COLO829 (cell line): ENCODE measurements around the gene CABP7.

ENCODE experiments used
- DNase-seq: peaks from one replicate; pipeline ENCODE4 v3.0.0; 2012; ENCODE audit warnings: low spot score

The CABP7 gene

GRCh38 chr22:29702000-29702930, 17.5 kb upstream of the CABP7 start:
- DNase-seq = no peak

GRCh38 chr22:29702931-29703501, 16.8 kb upstream of the CABP7 start:
- DNase-seq = no peak

DNA sequence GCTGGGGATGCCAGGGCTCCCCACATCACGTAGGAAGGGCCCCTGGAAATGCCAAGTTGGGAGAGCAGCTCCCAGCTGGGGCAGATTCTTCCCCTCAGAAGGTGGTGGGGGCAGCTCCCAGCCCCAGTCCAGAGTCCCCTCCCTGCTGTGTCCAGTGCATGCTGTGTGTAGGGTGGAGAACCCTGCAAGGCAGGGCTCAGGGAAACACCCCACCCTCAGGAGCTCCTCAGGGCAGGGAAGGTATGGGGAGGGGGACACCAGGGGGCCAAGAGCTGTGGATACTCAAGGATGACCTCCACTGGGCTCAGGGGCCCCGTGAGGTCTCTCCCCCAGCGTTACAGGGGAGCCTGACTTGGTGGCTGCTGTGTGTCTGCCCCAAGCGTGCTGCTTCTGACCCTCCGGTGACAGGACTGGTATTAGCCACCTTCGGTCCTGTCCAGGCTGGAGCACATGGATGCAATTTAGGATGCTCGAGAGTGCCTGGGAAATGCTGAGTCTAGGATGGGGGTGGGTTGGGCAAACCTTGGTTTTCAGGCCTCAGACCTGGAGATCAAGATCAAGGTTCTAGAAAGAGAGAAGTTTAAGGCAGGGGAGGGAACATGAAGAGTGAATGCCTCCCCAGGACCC, 16.1 kb upstream of the CABP7 start:
- no peak for DNase-seq

DNA sequence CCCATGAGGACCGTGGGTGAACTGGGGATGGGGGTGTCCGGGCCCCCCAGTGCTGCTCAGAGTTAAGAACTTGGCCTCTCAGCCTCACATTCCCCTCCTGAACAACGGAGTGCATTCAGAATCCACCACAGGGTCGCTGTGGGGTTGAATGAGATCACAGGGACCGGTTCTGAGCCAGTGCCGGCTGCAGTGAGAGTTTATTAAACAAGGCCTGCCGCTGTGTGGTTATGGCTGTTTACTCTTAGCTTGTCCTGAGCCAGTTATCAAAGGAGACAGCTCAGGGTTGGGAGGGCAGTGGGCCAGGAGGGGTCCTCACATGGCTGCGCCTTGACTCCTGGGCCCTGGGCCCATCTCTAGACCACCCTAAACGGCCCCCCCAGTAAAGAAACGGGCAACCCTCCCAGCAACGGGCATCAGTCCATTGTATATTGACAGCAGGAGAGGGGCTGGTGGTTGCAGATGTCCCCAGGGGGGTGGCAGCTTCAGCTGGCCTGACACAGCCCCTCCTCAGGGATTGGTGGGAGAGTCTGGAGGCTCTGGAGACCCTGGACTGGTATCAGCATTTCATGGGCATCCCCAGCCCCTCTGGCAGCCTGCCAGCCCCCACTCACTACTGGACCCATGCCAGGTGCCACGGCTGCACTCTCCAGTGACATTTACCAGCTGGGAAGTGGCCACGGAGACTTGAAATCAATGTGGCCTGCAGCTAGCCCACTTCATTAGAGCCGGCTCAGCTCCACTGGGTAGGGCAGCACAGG, 15.1 kb upstream of the CABP7 start:
- peak; percentile 60 for DNase-seq

DNA sequence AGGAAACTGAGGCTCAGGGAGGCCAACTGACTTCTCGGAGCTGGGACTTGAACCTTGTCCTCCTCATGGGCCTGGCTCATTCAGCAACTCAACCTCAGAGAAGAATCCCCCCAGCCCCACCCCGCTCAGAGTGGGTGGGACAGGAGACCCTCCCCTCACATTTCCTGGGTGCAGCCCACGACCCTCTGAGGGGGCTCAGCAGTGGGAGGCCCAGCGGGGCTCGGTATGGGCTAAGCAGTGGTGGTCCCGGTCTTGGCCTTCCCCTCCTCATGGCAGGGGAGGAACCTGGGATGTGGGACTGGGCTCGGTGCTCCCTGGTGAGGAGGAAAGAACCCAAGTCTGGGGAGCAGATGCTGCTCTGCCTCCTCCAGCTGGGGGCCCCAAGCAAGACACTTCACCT, 14.2 kb upstream of the CABP7 start:
- no peak for DNase-seq

GRCh38 chr22:29706486-29706885, 13.3 kb upstream of the CABP7 start:
- no peak for DNase-seq

DNA sequence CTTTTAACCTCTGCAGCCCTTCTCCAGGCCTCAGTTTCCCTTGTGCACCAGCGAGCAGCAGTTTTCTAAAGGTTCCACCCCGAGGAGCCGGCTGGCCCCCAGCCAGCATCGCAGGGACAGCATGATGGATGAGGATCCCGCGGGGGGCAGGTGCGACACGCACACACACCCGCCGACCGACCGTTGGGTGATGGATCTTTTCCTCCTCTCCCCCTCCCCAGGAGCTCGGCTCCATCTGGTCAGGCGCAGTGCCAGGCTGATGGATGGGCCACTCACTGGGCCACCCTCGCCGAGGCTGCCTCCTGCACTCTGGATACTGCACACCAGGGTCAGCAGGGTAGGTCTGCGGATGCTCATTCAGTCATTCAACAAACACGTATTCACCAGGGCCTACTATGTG, 12.8 kb upstream of the CABP7 start:
- no peak for DNase-seq

DNA sequence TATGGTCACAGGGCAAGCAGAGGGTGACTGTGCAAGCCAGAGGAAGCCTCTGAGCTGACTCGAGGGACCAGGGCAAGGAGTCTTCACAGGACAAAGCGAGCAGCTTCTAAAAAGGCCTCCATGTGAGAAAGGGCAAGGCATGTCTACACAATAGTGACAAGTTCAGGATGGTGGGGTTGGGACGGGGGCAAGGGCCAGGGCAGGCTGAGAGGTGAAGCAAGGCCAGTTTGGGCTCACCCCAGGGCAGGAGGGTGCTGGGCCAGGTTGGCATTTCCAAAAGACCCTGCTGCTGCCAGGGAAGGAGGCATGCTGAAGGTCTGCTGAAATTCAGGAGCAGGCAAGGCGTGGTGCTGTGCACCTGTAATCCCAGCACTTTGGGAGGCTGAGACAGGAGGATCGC, 12.3 kb upstream of the CABP7 start:
- no peak for DNase-seq

- no peak for DNase-seq
Measured at GRCh38 chr22:29710193-29710592, 9.6 kb upstream of the CABP7 start.

DNA sequence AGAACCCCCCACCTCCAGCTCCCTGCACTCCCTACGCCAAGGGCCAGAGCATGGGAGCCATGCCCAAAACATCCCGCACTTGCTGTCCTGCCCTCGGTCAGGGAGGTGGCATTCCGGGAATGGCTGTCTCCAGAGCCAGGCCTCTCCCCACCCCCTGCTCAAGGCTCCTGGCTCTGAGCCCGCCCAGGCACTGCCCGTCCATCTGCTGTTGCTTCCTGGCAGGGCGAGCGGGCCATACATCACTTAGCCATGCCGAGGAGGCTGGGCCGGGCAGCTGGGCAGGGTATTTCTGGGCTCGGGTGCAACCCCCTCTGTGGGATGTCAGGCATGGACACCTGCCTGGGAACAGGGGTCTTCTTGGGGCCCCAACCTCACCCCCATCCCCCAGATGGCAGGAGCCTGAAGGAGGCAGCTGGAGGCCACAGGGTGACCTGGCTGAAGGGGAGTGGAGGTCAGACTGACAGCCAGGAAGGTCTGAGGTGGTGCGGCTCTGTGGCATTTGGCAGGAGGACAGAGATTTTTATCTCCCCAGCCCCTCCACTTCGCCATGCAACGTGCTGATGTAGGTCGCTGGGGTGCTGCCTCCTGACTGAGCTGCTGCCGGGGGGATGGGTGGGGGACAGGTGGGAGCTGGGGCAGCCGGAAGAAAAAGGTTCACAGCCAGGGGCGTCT, 8.7 kb upstream of the CABP7 start:
- no peak for DNase-seq

DNA sequence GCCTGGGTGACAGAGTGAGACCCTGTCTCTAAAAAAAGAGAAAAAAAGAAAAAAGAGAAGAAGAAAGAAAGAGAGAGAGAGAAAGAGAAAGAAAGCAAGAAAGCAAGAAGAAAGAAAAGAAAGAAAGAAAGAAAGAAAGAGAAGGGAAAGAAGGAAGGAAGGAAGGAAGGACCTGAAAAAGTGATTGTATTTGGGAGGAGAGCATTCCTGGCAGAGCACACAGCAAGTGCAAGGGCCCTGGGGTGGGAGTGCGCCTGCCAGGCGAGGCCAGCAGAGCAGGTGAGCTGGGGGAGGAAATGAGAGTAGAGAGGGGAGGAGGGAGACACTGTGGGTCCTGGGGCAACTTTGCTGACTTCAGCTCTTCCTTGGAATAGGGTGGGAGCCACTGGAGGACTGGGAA, 7.7 kb upstream of the CABP7 start:
- no peak for DNase-seq

DNA sequence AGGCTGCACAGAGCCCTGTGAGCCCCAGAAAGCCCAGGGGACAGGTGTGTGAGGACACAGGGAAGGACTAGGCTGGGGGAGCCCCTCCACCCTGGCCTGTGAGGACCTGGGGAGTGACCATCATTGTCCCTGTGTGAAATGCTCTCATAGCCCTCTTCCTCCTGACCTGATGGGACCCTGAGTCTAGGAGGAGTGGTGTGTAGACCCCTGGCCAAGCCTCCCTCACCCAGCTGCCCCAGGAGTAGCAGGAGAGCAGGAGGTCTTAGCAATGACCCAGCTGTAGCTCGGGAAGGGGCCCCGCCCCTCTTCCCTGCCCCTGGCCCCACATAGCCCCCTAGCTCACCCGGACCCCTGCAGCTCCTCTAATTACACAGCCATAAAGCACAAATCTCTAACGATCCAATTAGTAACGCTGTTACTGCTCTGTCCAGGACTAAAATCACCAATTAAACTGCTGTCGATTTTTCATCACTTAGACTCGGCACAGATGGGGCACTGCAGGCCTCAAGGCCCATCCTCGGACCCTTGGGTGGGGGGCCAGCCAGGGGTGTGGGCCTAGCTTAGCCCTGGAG, 6.6 kb upstream of the CABP7 start:
- DNase-seq = no peak

GRCh38 chr22:29715240-29715639, 4.6 kb upstream of the CABP7 start:
- no peak for DNase-seq

DNA sequence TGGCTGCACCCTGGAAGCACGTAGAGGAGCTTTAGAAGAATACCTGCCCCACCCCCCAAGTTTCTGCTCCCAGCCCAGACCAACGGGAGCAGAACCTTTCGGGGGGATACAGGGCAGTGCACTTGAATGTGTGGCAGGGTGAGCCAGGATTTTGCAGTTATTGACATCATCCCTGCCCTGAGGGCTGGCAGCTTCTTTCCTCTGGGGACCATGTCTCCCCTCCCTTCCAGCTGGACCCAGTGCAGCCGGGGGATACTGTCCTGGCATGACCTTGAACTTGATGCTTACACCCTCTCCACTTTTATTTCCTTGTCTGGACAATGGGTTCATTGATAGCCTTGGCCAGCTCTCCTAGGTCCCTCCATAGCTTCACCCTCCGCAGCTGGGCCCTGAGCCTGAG, 4.1 kb upstream of the CABP7 start:
- no peak for DNase-seq

DNA sequence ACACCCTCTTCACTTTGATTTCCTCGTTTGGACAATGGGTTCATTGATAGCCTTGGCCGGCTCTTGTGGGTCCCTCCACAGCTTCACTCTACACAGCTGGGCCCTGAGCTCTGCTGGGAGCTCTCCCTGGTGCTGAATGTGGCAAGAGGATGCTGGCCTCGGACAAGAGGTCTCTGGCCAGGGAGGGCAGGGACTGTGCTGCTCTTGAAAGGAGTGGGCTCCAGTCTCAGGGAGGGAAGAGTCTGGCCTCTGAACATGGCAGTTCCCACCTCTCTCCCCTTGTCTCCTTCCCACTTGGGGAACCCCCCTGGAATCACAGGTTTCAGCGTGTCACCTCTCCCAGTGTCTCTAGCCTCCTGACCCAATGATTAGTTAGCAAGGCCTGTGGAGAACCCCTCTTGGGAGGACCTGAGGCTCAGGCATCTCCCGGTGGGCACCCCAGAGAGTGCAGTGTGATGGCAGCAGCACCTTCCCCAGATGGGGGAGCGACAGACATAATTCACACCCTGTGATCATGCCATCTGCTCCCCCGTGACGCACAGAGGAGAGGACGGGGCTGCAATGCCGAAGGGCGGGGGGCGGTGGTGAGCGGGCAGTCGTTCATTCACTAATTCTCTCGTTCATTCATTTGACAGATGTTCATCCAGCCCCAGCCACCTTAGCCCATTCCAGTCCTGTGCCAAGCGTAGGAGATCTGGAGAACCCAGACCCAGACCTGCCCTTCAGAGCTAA, 2.8 kb upstream of the CABP7 start:
- peak; percentile 85 for DNase-seq

GRCh38 chr22:29717789-29718188, 2.0 kb upstream of the CABP7 start:
- DNase-seq = no peak

GRCh38 chr22:29718949-29719898, 579 bp upstream of the CABP7 start:
- no peak for DNase-seq

- DNase-seq = no peak
Measured at GRCh38 chr22:29720811-29721323, 1.1 kb downstream of the CABP7 start.

GRCh38 chr22:29722151-29722550, 2.3 kb downstream of the CABP7 start:
- DNase-seq = no peak

DNA sequence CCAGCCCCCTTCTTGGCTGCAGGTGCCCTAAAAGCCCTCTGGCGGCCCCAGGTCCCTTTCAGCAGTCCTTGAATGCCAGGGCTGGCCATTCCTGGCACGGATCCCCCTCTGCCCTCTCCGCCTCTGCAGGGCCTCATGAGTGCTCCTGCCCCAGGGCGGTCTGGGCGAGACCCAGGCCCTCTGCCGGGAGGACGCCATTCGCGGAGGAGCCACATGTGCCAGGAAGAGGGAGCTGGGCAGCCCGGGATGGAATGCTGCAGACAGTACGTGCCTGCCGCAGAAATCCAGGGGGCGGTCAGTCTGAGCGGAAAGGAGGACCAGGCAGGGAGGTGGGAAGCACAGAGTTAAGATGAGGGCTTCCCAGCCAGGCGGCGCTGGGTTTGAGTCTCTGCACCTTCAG, 2.8 kb downstream of the CABP7 start:
- DNase-seq = no peak
